ENCODE data around the gene CMKLR1. TPM values are rescaled to one million over a fixed set of nuclear protein-coding genes. Genes with fewer than 3 reads are reported as not detected.
A peak's percentile ranks its signal among the peaks of the same experiment; 100 is the strongest.

The CMKLR1 gene
- total RNA-seq, 1 donor from 2014 or later, result not detected

DNA sequence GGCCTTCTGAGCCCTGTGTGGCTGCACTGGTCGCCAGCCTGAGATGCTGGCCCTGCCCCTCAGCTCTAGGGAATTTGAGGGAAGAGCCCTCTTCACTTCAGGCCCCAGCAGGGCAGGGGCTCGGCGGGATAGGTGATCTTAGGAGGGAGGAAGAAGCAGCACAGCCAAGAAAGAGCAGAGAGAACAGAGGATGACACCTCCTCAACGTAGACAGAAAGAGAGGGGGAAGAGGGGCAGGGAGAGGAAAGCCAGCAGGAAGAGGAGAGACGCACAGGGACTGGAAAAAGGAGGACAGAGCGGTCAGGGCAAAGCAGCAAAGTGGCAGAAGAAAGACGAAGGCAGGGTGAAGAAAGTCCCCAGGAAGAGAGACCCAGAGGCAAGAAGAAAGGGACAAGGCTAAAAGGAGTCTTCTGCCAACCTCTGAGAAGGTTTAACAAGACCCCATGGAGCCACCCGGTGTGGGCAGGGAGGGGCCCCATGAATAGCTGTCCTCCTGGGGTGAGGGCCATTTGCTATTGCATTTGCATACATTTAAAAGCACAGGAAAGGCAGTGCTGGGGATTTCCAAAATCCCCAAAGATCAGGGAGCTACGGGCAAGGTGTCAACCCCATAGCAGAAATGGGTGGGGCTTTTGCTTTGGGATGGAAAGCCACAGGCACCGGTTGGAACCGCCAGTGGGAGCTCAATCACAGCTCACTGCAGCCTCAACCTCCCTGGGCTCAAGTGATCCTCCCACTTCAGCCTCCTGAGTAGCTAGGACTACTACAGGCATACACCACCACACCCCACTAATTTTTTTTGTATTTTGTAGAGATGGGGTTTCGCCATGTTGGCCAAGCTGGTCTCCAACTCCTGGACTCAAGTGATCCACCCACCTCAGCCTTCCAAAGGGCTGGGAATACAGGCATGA is 22.7 kb downstream of the CMKLR1 start:
- no peak for DNase-seq (ENCODE audit: low read depth in 2 of 2)

DNA sequence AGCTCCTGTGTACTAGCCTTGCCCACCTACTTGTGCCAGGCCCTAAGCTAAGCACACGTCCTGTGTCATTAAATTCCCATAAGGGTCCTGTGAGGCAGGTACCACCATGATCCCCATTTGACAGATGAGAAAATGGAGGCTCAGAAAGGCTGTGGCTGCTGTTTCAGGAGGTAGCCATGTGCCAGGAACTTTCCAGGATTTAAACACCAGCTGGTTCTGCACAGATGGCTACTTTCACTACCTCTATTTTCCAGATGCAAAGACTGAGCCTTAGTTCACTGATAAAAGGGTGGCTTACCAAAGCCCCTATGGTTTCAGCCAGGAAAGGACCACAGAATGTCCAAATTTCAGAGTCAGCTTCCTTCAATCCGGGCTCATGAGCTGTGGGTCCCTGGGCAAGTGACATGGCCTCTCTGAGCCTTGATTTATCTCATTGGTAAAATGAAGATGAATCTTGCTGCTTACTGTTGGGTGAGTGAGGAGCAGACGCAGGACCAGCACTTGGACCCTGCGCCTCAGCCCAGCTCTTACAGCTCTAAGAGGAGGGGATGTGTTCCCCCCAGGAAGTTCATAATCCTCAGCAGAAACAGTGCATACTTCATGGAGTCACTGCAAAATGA is 23.5 kb downstream of the CMKLR1 start:
- DNase-seq (ENCODE audit: low read depth in 2 of 2), result no peak

DNA sequence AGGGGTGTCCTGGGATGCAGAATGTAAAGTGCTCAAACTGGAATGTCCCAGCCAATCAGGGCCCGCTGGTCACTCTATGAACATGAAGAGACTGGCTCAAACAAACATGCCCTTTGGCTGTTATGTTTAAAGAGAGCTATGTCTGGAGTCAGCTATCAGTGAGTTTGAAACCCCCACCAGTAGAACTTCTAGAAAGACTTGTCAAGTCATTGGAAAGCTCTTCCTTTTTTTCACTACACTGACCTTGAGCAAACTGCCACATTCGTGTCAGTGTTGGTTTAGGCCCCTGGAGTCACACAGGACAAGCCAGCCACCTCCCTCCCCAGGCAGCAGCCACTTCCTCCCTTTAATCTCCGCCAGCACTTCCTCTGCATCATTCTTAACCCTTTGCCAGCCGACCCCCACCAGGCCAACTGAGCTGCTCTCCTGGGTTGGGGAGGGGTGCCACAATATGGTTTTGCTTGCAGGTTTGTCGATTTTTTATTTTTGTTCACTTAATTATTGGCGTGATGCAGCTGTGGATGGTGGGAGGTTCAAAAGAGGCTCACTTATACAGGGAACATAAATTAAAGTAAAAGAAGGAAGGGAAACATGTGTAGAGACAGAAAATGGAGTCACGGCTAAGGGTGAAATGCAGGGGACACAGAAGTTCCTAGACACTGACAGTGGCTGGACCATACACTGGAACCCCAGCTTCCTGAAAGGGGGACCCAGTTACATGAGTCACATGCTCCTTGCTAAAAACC is 25.3 kb downstream of the CMKLR1 start:
- DNase-seq (ENCODE audit: low read depth in 2 of 2), result peak; percentile 38 to 53

DNA sequence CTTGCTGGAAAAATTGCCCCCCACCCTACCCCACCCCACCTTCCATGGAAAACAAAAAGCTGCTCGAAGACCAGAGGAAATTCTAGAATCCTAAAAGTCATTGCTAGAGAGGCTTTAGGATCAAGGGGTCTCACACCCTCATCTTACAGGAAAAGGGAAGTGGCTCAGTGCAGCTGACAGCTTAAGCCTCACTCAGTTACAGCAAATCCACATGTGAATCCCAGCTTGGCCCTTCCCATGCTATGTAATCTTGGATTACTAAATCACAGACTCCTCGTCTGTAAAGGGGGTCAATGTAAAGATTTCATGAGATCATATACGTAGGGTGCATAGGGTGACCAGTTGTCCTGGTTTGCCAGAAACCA is 25.9 kb downstream of the CMKLR1 start:
- DNase-seq (ENCODE audit: low read depth in 2 of 2), result peak in 1 of 2 donors; percentile 35

DNA sequence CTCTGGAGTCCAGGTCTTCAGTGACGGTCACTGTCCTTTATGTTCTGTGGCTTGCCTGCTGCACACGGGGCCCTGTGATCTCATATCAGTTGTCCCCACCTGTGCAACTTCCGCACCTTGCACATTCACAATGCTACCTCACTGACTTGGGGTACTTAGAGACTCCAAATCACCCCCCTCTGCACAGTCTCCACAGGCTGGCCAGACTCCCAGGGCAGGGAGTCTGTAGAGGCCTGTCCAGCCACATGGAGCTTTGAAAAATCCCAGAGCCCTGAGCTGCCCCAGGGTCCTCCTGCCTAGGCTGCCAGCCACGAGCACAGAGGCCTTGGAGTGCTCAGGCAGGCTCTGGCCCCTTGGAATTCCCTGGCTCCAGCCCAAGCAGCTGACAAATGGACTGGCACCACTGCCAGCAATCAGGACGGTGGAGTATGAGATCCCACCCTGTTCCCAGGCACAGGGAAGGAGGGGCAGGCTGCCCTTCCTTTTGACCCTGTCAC is 26.4 kb downstream of the CMKLR1 start:
- DNase-seq (ENCODE audit: low read depth in 2 of 2), result peak in 1 of 2 donors; percentile 62

DNA sequence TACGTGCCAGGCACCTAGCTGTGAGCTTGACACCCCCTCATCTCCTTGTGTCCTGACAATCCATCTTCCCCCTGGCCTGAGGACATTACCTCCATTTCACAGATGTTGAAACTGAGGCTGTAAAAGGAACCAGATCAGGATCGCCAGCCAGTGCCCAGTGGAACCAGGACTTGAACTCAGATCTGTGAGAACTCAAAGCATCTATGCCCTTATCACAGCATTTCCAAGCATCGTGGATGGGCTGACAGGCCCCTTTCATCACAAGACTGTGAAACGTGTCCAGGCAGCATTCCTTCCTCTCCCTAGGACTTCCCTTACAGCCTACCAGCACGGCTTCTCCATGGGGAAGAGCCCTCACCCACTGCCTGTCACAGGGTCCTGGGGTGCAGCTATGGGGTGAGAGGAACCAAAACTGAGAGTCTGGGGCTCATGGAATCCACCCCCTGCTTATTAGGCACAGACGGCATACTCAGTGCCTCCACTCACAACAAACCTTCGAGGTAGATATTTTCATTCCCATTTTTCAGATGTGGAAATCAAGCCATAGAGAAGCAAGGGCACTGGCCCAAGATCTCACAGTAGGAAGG is 26.9 kb downstream of the CMKLR1 start:
- no peak for DNase-seq (ENCODE audit: low read depth in 2 of 2)

DNA sequence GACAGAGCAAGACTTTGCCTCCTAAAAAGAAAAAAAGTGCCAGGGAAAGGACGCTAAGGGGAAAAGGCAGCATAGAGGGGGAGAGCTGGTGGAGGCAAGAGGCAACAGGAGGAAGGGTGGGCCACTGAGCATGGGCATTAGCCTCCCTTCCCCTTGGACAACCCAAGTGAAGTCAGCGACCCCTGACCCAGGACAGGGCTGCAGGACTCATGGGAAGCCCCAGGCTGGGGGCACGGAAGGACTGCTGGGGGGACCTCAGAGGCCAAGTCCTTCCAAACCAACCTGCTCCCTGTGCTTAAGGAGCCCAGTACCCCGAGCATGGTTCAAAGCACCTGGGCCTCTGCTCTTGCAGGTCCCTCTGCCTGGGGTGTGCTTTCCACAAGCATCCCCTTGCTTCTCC is 27.5 kb downstream of the CMKLR1 start:
- no peak for DNase-seq (ENCODE audit: low read depth in 2 of 2)

DNA sequence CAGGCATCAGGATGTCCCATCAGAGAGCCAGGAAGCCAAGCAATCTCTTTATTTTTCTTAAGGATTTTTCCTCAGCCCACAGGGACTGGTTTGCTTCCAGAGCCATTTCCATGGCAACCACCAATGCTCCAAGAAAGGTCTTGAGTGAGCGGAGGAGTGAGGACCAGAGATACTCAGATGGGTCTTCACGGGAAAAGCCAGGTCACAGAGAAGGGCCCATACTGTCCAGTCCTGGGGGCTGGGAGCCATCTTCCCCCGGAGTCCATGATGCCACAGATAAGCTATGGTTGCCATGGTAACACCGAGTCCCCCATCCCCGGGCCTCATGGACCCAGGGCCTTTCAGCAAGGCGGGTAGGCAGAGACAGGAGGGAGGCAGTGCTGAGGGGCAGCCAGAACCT is 28.6 kb downstream of the CMKLR1 start:
- DNase-seq (ENCODE audit: low read depth in 2 of 2), result no peak

DNA sequence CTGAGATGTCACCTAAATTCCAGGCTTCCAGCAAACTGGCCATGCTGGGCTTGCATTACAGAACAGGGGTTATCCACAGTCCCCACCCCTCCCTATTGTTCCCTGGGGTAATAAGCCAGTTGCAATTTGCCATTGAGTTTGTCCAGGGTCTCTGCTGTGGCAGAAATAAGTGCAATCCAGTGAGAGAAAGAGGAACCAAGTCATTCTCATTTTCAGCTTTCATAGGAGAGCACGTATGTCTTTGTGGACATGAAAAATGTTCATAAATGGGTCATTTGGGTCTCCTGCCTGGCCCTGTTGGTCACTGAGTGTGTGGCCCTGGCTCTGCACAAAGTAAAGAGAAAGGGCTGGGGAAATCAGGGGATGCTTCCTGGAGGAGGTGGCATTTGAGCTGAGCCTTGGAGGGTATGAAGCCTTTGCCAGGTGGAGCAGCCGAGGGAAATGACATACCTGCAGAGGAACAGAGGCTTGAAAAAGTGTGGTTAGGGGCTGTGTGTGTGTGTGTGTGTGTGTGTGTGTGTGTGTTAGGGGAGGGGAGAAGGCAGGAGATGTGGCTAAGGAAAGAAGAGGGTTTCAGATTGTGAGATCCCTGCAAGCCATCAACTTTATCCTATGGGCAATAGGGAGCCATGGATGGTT is 29.3 kb downstream of the CMKLR1 start:
- DNase-seq (ENCODE audit: low read depth in 2 of 2), result no peak

DNA sequence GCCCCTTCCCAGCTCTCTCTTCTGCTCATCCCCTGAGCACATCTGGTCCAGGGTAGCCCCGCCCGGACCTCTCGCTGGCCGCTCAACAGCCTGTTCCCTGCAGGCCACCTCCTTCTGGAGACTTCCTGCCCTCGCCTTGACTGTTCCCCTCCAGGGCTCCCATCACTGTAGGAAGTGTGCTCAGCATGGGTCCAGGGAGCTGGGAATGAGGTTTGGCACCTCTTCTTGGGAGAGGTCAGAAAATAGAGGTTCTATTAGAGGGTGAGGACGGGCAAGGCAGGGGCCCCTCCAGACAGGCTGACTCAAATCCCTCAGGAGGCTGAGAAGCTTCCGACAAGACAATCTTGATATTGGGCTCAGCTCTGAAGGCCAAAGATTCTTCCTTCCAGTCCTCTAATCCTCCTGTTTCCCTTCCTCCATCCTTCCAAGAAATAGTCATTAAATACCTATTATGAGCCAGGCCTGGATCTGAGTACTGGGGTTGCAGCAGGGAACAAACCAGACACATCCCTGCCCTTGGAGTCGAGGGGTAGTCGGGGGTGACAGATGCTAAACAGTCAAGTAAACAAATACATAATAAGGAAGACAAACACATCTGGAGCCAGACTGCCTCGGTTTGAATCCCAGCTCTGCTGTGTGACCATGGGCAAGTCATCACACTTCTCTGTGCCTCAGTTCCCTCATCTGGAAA is 30.6 kb downstream of the CMKLR1 start:
- DNase-seq (ENCODE audit: low read depth in 2 of 2), result no peak

DNA sequence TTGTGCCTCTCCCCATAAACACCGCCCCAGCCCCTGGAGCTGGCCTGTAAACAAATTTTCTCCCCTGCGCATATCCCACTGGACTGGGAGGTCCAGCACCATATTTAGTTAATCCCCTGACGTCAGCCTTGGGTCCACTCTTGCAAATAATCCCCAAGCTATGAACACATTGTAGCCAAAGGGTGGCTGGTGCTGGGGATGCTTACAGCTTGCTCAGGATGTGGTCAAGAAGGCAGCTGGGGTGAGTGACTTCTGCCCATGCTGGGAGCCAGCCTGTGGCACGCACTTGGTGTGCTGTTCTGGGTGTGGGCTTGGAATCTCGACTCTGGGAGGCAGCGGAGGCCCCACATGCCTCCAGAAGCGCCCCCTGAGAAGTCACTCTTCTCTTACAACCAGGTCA is 32.1 kb downstream of the CMKLR1 start:
- DNase-seq (ENCODE audit: low read depth in 2 of 2), result peak in 1 of 2 donors; percentile 52

DNA sequence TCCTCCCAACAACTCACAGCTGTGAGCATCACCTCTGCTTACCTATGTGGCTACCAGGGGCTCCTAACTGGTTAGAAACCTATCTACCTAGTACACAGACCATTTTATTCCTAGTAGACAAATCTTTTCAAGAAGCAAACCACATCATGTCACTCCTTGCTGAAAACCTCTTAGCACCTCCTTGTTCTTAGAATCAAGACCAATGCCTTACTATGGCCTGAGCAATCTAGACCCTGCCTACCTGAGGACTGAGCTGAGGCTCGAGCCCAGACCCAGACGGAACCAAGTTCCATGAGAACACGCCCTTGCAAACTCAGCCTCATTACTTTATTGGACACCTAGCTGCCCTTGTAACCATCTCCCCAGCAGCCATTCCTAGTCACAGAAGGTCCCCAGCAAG is 32.6 kb downstream of the CMKLR1 start:
- no peak for DNase-seq (ENCODE audit: low read depth in 2 of 2)

DNA sequence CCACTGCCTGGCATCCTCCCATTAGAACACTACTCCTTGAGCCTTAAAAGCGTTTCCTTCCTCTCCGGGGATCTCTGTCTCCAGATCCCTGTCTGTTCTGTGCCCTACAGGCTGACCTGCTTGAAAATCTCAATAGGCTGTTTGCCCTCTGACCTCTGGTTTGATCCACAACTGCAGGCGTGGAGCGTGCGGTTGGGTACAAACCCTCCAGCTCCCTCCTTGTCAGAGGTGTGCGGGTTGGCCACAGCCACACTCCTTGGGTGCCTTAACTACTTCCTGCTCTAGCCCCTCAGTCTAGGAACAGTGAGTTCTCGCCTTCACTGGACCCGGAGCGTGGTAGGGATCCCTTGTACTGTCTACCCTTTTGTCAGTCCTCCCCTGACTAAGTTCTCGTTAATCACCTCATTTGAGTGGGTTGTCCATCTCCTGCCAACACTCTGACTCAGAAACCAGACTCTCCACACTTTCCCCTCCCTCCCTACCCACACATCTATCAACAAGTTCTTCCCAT is 33.1 kb downstream of the CMKLR1 start:
- peak; percentile 7 to 85 for DNase-seq (ENCODE audit: low read depth in 2 of 2)

DNA sequence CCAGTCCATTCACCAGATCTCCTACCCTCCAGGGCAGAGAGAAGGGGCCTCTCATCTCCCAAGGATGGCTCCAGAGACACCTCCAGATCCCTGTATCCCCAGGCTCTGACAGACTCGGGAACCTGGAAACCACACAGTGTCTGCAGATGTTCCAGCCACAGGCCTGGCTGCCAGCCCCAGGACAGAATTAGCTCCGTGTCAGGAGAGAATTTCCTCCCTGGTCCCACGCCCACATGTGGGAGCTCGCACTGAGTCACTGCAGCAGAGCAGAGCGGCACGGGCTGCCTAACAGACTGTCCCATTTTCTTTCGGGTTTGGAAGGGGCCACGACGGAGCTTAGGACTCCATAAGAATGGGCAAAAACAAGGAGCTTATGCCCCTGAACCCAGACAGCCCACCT is 33.6 kb downstream of the CMKLR1 start:
- peak; percentile 70 to 92 for DNase-seq (ENCODE audit: low read depth in 2 of 2)

DNA sequence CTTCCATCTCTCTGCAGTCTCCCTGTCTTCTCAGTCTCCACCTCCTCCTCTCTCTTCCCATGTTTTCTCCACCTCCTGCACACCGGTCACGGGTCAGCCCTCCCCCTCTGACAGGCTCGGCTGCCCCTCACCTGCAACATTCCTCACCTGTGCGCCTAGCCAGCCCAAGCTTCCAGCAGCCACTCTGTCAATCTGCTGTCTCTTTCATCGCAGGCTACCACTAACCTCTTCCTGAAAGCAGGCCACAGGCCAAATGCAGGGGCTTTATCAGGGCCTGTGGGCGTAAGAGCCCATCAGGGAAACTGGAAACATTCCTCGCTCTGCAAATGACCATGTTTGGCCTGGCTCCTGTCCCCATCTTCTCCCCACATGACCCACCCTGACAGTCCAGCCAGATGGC is 34.5 kb downstream of the CMKLR1 start:
- no peak for DNase-seq (ENCODE audit: low read depth in 2 of 2)

DNA sequence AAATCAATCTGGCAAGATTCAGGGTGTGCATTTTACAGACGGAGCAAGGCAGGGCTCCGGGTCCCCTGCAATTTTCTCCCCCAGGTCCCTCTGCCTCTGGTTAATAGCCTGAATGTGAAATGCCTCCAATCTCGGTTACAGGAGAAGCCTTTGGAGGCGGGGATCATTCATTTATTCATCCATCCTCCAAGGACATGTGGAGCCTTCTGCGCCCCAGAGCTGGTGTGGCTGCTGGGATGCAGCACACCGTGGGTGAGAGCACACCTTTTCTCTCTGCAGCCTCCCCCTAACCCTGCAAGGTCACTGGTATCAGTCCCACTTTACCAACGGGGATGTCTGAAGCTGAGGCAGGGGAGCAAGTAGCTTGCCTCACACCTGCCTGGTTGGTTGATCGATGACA is 35.4 kb downstream of the CMKLR1 start:
- no peak for DNase-seq (ENCODE audit: low read depth in 2 of 2)

DNA sequence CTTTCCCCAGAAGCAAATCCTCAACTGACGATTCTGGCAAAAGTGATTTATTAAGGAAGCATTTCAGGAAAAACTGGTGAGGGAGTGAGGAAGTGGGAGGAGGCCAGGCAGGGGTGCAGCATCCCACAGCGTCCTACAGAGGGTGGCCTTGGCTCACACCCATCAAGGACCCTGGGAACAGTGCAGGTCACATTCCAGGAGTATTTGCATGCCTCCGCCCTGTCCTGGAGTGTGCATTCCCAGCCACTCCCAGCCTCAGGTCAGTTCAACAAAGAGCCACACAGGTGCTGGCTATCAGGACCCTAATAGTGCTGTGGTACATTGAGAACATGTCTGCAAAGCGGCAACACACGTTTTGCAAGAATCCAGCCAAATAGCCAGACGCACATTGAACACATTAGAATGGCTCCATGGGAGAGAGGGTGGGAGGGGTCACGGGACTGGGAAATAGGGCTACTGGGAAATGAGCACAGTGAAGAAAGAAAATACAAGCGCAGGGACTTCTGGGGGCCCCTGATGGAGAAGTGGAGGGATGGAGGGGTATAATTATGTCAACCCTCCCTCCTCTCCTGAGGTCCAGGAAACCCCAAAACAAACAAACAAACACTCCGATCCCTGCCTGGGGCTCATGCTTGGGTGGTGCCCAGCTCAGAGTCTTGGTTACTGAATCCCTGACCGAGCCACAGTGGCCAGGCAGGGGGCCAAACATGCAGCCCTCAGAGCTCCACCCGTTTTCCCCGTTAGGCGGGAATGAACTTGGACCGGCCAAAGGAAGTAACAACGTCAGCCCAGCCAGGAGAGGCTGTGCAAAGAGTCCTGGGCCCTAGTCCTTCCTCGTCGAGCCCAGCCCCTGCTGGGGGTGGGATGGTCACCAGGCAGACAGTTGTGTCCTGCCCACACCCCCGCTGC is 36.5 kb downstream of the CMKLR1 start:
- peak; percentile 31 to 59 for DNase-seq (ENCODE audit: low read depth in 2 of 2)

DNA sequence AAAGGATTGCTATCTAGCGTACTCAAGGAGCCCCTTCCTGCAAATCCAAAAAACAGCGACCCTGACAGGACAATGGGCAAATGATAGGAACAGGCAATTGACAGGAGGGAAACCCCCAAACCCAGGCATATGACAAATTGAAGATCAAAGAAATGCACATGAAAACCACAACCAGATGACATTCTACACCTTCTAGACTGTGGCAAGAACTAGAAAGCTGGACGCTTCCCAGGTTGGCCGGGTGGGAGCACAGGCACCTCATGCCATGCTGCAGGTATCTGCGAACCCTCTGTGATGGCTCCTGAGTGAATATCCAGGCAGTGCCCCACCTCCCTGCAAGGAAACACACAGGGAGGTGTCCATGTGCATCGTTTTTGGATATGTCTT is 37.1 kb downstream of the CMKLR1 start:
- no peak for DNase-seq (ENCODE audit: low read depth in 2 of 2)

DNA sequence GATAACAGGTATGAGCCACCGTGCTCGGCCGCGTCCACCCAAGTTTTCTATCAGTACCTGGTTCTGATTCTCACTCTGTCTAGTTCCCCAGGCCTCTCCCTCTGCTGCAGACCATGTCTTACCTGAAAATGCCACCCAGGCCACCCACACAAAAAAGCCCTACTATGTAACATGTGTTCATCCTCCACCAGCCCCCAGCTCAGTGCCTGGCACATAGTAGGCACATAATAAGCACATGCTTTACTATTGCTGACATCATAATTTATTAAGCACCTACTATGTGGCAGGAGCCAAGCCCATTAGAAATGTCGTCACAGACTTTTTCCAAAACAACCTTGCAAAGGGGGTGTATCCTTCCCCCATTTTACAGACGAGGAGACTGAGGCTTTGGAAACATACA is 37.8 kb downstream of the CMKLR1 start:
- no peak for DNase-seq (ENCODE audit: low read depth in 2 of 2)
